Mesodermal cell (in vitro differentiated cells): ENCODE results near the gene CYYR1.
"Not testable (repeated sequence)": the region's sequence is repeated elsewhere in the genome, so short reads cannot be mapped to it uniquely, and the experiment has no call there.

Source experiments
- H3K27ac ChIP-seq: 2 replicates; pipeline ENCODE4 v1.7.0; 2013; ENCODE audit warnings: mild to moderate bottlenecking, low read depth, low read length, moderate library complexity; ENCODE audit not compliant: severe bottlenecking
- H3K36me3 ChIP-seq: 2 replicates; pipeline ENCODE4 v1.7.1; 2013; ENCODE audit warnings: mild to moderate bottlenecking, low read length, moderate library complexity; ENCODE audit not compliant: control insufficient read depth, insufficient read depth
- H3K4me1 ChIP-seq: one replicate; pipeline ENCODE4 v1.7.1; 2013; ENCODE audit warnings: mild to moderate bottlenecking, low read length; ENCODE audit not compliant: insufficient read depth, control insufficient read depth, poor library complexity, severe bottlenecking
- H3K4me3 ChIP-seq: 2 replicates; pipeline ENCODE4 v1.7.0; 2013; ENCODE audit warnings: low read length, control low read depth, mild to moderate bottlenecking; ENCODE audit not compliant: insufficient read depth, poor library complexity, severe bottlenecking; ENCODE audit errors: extremely low read depth
- H3K9me3 ChIP-seq: 2 replicates; pipeline ENCODE4 v1.7.1; 2013; ENCODE audit warnings: mild to moderate bottlenecking, low read length, moderate library complexity; ENCODE audit not compliant: control insufficient read depth
- WGBS, 2 experiments: methylation state at CpG; one replicate each; pipeline ENCODE4 v1.1.5; 2013; ENCODE audit warnings: missing lambda C conversion rate in 2 of 2; ENCODE audit not compliant: insufficient coverage in 2 of 2; 5-methylcytosine and 5-hydroxymethylcytosine counted together

CYYR1 gene

GRCh38 chr21:26460621-26461020 lies 112.5 kb downstream of the CYYR1 start:
- H3K4me1 ChIP-seq, result no peaks in the 10 kb centered on the region
- no peaks in the 10 kb centered on the region for H3K36me3 ChIP-seq
- no peaks in the 10 kb centered on the region for H3K9me3 ChIP-seq
- H3K4me3 ChIP-seq, result no peak overlapping the region
- 82 to 100% methylated on average over 2 of the region's 3 CpGs for WGBS, 2 experiments
- no peak overlapping the region for H3K27ac ChIP-seq

- not testable (repeated sequence) for H3K36me3 ChIP-seq
- WGBS, 2 experiments, result 100% methylated on average over 1 of the region's 3 CpGs; no CpG with 5 or more reads in 1 of the 2 experiments
Observed at GRCh38 chr21:26458854-26459253, 114.2 kb downstream of the CYYR1 start.

GRCh38 chr21:26457817-26458216 lies 115.3 kb downstream of the CYYR1 start:
- Histone ChIP-seq H3K27ac (no peak overlapping the region), H3K4me3 (no peak overlapping the region), H3K4me1 (no peaks in the 10 kb centered on the region), H3K9me3 (no peaks in the 10 kb centered on the region), H3K36me3 (no peaks in the 10 kb centered on the region)
- WGBS, 2 experiments, result 90 to 100% methylated on average over 1 to 3 of the region's 3 CpGs

More at GRCh38 chr21:26458854-26459253, 114.2 kb downstream of the CYYR1 start:
- not testable (repeated sequence) for H3K4me3 ChIP-seq, H3K4me1 ChIP-seq, H3K9me3 ChIP-seq, H3K27ac ChIP-seq

- Histone ChIP-seq H3K36me3 (no peaks in the 10 kb centered on the region), H3K9me3 (no peaks in the 10 kb centered on the region), H3K27ac (no peak overlapping the region), H3K4me3 (no peak overlapping the region), H3K4me1 (peaks cover 13% of the 10 kb centered on the region)
- 87% methylated on average over 5 of the region's 5 CpGs for whole genome bisulfite sequencing, 2 experiments
Observed at GRCh38 chr21:26453267-26453666, 119.8 kb downstream of the CYYR1 start.

GRCh38 chr21:26451081-26451740 lies 121.9 kb downstream of the CYYR1 start:
- no peaks in the 10 kb centered on the region for H3K9me3 ChIP-seq
- no peak overlapping the region for H3K4me3 ChIP-seq
- H3K4me1 ChIP-seq, result peaks cover 25% of the 10 kb centered on the region
- no peaks in the 10 kb centered on the region for H3K36me3 ChIP-seq
- 100% methylated on average over 2 of the region's 2 CpGs; no CpG with 5 or more reads in 1 of the 2 experiments for WGBS, 2 experiments
- no peak overlapping the region for H3K27ac ChIP-seq

GRCh38 chr21:26449161-26449560 lies 123.9 kb downstream of the CYYR1 start:
- Histone ChIP-seq H3K4me3 (no peak overlapping the region), H3K36me3 (no peaks in the 10 kb centered on the region)
- 78 to 82% methylated on average over 2 to 3 of the region's 5 CpGs for WGBS, 2 experiments

GRCh38 chr21:26448751-26449150 lies 124.3 kb downstream of the CYYR1 start:
- Histone ChIP-seq H3K4me3 (no peak overlapping the region), H3K27ac (peak overlapping the region; percentile 31), H3K36me3 (no peaks in the 10 kb centered on the region), H3K4me1 (peaks cover 31% of the 10 kb centered on the region), H3K9me3 (no peaks in the 10 kb centered on the region)
- WGBS, 2 experiments, result 90% methylated on average over 2 of the region's 4 CpGs; no CpG with 5 or more reads in 1 of the 2 experiments

More at GRCh38 chr21:26449161-26449560, 123.9 kb downstream of the CYYR1 start:
- peaks cover 31% of the 10 kb centered on the region for H3K4me1 ChIP-seq
- H3K27ac ChIP-seq, result peak overlapping the region; percentile 31
- no peaks in the 10 kb centered on the region for H3K9me3 ChIP-seq

GRCh38 chr21:26447932-26448475 lies 125.1 kb downstream of the CYYR1 start:
- Histone ChIP-seq H3K4me1 (peaks cover 31% of the 10 kb centered on the region), H3K9me3 (no peaks in the 10 kb centered on the region), H3K27ac (no peak overlapping the region), H3K4me3 (no peak overlapping the region), H3K36me3 (no peaks in the 10 kb centered on the region)
- 93% methylated on average over 1 of the region's 3 CpGs; no CpG with 5 or more reads in 1 of the 2 experiments for WGBS, 2 experiments

GRCh38 chr21:26445440-26445839 lies 127.6 kb downstream of the CYYR1 start:
- H3K4me3 ChIP-seq, result no peak overlapping the region
- H3K27ac ChIP-seq, result peak overlapping the region; percentile 19
- WGBS, 2 experiments, result 80% methylated on average over 1 of the region's 1 CpG; no CpG with 5 or more reads in 1 of the 2 experiments
- no peaks in the 10 kb centered on the region for H3K36me3 ChIP-seq
- no peaks in the 10 kb centered on the region for H3K9me3 ChIP-seq
- H3K4me1 ChIP-seq, result peaks cover 31% of the 10 kb centered on the region

GRCh38 chr21:26444646-26445045 lies 128.4 kb downstream of the CYYR1 start:
- no peak overlapping the region for H3K4me3 ChIP-seq
- H3K4me1 ChIP-seq, result peaks cover 31% of the 10 kb centered on the region
- H3K9me3 ChIP-seq, result no peaks in the 10 kb centered on the region
- no peak overlapping the region for H3K27ac ChIP-seq
- 100% methylated on average over 1 of the region's 1 CpG for WGBS, 2 experiments
- no peaks in the 10 kb centered on the region for H3K36me3 ChIP-seq

- WGBS, 2 experiments, result no CpG with 5 or more reads among the region's 1 CpG
- no peaks in the 10 kb centered on the region for H3K36me3 ChIP-seq
- H3K27ac ChIP-seq, result no peak overlapping the region
- H3K4me3 ChIP-seq, result no peak overlapping the region
- H3K9me3 ChIP-seq, result no peaks in the 10 kb centered on the region
- H3K4me1 ChIP-seq, result peaks cover 24% of the 10 kb centered on the region
Observed at GRCh38 chr21:26443867-26444266, 129.2 kb downstream of the CYYR1 start.
